ENCODE measurements around the gene PRTFDC1.
"Not testable (repeated sequence)": the region's sequence is repeated elsewhere in the genome, so short reads cannot be mapped to it uniquely, and the experiment has no call there.

The PRTFDC1 gene

DNA sequence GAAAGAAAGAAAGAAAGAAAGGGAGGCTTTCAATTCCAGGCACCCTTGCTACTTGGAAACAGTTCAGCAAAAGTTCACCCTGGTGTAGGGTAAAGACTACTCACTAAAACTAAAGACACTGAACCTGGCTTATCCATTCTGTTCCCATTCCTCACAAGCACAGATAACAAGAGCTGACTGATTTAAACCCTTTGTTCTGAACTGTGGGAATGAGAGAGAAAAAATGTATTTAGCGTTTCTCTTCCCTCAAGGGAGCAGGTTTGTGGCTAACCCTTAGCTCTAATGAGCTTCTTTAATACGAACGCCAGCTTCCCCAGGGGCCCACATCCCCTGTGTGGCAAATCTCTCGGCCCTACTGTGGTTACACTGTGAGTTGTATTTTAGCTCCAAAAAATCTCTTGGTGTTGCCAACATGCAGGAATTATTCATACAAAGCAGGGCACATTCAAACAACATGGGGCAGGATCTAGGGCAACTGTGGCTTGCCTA, 23.3 kb downstream of the PRTFDC1 start:
- DNase-seq, result no peak

DNA sequence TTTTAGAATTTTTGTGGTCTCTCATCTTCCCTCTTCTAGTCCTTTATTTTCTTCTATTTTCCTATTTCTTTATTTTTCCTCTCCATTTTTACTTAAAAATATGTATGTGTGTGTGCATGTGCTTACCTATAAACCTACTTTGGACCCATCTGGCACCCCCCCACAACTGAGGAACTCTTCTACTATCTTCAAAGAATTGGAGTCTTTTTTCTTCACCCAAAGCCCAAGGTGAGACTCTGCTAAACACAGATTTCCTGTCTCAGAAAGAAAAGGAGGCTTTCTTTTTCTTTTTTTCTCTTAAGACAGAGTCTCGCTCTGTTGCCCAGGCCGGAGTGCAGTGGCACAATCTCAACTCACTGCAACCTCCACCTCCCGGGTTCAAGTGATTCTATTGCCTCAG, 24.2 kb downstream of the PRTFDC1 start:
- DNase-seq, result no peak

- DNase-seq, result no peak
Measured at GRCh38 chr10:24926557-24926956, 25.8 kb downstream of the PRTFDC1 start.

DNA sequence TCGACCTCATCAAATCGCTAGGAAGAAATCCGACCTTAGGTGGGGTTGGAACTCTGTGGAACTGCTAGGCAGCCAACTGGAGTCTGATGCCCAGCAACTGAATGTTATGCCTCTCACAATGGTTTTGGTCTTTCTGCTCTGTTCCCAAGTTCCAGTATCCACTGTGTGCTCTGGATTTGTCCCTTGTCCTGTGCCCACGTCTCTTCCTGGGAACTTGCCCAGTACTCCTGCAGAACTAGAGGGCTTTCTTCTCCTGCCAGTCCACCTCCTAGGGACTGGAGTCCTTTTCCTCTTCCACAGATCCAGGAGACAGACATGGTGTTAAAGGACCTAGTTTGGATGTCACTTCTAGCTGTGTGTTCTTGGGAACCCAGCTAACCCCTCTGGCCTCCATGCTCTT, 26.6 kb downstream of the PRTFDC1 start:
- DNase-seq, result no peak

DNA sequence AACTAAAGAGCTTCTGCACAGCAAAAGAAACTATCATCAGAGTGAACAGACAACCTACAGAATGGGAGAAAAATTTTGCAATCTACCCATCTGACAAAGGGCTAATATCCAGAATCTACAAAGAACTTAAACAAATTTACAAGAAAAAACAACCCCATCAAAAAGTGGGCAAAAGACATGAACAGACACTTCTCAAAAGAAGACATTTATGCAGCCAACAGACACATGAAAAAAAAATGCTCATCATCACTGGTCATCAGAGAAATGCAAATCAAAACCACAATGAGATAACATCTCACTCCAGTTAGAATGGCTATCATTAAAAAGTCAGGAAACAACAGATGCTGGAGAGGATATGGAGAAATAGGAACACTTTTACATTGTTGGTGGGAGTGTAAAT, 27.9 kb downstream of the PRTFDC1 start:
- DNase-seq, result not testable (repeated sequence)

DNA sequence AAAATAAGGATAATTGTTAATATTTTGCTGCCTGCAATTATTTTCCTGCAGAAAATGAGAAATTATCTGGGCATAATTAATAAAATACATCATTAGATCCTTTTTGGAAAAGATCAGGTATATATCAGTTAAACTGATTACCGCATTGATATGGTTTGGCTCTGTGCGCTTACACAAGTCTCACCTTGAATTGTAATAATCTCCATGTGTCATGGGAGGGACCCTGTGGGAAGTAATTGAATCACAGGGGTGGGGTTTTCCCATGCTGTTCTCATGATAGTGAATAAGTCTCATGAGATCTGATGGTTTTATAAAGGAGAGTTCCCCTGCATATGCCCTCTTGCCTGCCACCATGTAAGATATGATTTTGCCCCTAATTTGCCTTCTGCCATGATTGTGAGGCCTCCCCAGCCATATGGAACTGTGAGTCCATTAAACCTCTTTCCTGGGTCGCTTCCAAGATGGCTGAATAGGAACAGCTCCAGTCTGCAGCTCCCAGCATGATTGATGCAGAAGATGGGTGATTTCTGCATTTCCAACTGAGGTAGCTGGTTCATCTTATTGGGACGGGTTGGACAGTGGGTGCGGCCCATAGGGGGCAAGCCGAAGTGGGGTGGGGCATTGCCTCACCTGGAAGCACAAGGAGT, 30.1 kb downstream of the PRTFDC1 start:
- DNase-seq, result not testable (repeated sequence)

- DNase-seq, result peak; percentile 27
Measured at GRCh38 chr10:24920907-24921881, 31.2 kb downstream of the PRTFDC1 start.

DNA sequence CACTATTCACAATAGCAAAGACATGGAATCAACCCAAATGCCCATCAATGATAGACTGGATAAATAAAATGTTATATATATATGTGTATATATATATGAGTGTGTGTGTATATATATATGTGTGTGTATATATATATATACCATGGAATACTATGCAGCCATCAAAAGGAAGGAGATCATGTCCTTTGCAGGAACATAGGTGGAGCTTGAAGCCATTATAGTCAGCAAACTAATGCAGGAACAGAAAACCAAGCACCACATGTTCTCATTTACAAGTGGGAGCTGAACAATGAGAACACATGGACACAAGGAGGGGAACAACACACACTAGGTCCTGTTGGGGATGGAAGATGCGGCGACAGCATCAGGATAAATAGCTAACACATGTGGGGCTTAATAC, 32.2 kb downstream of the PRTFDC1 start:
- not testable (repeated sequence) for DNase-seq

DNA sequence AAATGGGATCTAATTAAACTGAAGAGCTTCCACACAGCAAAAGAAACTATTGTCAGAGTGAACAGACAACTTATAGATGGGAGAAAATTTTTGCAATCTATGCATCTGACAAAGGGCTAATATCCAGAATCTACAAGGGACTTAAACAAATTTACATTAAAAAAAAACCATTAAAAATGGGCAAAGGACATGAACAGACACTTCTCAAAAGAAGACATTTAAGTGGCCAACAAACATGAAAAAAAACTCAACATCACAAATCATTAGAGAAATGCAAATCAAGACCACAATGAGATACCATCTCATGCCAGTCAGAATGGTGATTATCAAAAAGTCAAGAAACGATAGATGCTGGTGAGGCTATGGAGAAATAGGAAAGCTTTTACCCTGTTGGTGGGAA, 32.8 kb downstream of the PRTFDC1 start:
- not testable (repeated sequence) for DNase-seq

DNA sequence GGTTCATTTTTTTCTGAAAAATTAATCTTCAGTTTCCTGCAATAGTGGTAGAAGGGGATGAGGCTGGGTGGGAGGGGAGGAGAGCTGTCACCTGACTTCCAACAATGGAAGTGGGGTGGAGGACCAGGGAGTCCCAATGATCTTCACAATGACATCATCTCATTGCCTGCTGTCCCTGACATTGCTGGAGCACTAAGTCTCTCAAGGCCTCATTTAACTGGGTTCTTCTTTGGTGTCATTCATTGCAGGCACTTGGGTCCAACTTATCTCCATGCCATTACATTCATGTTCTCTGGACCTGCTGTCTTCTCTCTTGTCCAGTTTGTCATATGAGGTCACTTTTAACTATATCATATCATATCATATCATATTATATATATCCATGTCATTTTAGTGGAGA, 34.4 kb downstream of the PRTFDC1 start:
- no peak for DNase-seq

GRCh38 chr10:24917493-24917892, 34.9 kb downstream of the PRTFDC1 start:
- DNase-seq, result no peak

GRCh38 chr10:24916365-24916764, 36.0 kb downstream of the PRTFDC1 start:
- DNase-seq, result no peak

GRCh38 chr10:24915304-24915703, 37.1 kb downstream of the PRTFDC1 start:
- no peak for DNase-seq

GRCh38 chr10:24914148-24914547, 38.3 kb downstream of the PRTFDC1 start:
- no peak for DNase-seq

GRCh38 chr10:24912215-24912614, 40.2 kb downstream of the PRTFDC1 start:
- no peak for DNase-seq

- no peak for DNase-seq
Measured at GRCh38 chr10:24911029-24911428, 41.4 kb downstream of the PRTFDC1 start.

DNA sequence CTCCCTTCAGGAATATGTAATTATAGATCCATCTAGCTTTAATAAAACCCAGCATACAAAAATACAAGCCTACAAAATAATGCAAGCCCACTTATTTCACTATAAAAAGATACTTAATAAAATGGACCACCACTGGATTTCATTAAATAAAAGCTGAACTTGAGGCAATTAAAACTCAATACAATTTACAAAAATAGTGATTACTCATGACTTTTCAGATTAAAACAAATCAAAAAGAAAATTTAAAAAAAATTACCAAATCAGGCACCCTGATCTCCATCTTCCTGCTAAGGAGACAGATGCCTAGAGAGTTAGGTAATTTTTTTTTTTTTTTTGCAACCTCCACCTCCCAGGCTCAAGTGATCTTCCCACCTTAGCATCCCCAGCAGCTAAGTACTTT, 41.8 kb downstream of the PRTFDC1 start:
- no peak for DNase-seq

DNA sequence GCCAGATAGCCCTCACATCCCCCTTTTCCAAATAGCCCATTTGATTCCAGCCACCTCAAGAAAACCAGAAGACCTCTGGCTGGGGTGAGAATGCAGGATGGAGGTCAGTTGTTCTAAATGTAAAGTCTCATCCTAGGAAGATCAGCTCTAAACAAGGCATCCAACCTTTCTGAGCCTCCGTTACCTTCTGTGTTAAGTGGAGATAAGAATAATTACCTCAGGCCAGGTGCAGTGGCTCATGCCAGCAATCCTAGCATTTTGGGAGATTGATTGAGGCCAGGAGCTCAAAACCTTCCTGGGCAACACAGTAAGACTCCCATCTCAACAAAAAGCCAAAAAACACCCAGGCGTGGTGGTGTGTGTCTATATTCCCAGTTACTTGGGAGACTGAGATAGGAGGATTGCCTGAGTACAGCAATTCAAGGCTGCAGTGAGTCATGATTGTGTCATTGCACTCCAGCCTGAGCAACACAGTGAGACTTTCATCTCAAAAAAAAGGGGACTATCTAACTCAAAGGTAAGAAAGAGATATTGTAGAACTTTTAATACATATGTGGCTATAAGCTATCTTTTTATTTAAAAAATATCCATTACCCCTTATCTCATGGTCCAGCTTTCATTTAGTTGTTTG, 43.5 kb downstream of the PRTFDC1 start:
- no peak for DNase-seq

DNA sequence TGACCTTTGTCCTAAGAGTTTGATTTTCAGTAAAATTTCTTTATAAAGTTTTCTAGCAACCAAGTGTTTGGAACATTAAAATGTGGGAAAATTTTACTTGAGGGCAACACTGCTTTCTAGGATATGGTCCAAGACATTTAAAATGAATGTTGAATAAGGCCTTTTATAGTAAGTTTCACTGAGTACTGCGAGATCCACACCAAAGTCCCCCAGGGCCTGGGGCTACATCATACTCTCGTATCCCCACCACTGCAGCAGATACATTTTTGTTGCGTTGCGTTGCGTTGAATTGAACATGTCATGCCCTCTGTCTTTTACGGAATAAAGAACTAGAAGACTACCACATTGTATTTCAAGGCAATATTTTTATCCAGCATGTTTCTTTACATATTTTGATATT, 44.5 kb downstream of the PRTFDC1 start:
- no peak for DNase-seq

- no peak for DNase-seq
Measured at GRCh38 chr10:24906372-24906771, 46.0 kb downstream of the PRTFDC1 start.

- no peak for DNase-seq
Measured at GRCh38 chr10:24904824-24905223, 47.6 kb downstream of the PRTFDC1 start.

- DNase-seq, result no peak
Measured at GRCh38 chr10:24902400-24902728, 50.0 kb downstream of the PRTFDC1 start.

DNA sequence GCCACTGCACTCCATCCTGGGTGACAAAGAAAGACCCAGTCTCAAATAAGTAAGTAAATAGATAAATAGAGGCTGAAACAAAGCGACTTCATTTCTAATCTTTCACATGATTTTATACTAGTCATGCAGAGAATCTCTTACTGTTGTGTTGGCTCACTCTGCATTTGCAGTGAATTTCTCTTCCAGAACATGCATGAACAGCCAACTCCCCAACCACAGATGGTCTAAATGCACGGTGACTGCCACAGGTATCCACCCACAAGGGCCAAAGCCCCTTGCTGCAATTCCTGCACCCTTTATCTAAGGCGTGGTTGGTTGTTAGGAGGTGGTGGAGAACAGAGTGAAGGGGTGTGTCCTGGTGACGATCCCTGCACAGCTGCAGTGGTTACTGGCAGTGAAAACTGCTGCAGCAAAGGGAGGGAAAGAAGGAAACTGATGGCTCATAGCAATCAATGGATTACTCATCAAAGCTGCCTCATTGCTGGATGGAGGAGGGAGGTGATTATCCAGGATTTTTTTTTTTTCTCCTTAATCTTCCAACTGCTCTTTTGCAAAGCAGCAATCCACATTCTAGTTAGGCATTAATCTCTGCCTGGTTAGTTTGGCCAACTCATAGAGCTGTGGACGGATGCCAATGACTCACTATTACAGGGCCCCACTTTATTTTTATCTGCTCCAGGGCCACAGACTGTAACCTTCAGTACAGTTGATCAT, 50.6 kb downstream of the PRTFDC1 start:
- DNase-seq, result no peak

Measured in CD4-positive, alpha-beta T cell treated with Interferon gamma for 1 hour (primary cell).